Amniotic epithelial cell (primary cell): ENCODE data around the gene RHD.
"Not testable (repeated sequence)": the region's sequence is repeated elsewhere in the genome, so short reads cannot be mapped to it uniquely, and the experiment has no call there.

Source experiments
- DNase-seq: peaks from one replicate; pipeline ENCODE4 v3.0.0-alpha.2; 2010; ENCODE audit warnings: low read depth

The RHD gene

DNA sequence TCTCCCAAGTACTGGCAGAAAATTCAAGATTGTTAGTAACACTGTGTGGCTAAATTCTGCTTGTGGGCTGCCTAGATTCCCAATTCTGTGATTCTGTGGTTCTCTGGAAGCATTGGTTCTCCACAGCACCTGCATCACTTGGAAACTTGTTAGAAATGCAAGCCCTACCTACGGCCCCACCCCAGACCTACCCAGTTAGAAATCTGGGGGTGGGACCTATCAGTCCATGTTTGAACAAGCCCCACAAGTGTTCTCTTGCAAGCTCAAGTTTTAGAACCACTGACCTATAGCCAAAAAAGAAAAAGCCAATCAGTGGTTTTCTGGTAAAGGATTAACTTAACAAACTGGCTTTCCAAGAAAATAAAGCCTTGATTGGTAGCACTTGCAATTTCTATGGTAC is 35.9 kb downstream of the RHD start:
- not testable (repeated sequence) for DNase-seq

DNA sequence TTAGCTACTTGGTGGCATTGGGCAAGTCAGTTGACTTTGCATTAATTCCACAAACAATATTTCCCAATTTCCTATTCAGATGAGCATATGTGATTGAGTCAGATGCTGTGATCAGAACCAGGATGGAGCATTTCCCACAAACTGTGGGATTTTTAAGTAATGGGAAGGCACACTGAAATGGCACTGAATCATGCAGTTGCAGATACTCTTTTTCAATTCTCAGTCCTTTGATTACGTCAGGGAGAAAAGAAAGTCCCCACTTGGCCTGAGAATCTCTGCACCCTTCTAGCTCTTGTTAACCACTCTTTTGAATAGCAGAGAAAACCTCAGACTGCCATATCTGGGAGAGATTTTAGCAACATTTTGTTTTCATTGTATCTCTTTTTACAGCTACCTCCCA is 36.8 kb downstream of the RHD start:
- peak; percentile 71 for DNase-seq

DNA sequence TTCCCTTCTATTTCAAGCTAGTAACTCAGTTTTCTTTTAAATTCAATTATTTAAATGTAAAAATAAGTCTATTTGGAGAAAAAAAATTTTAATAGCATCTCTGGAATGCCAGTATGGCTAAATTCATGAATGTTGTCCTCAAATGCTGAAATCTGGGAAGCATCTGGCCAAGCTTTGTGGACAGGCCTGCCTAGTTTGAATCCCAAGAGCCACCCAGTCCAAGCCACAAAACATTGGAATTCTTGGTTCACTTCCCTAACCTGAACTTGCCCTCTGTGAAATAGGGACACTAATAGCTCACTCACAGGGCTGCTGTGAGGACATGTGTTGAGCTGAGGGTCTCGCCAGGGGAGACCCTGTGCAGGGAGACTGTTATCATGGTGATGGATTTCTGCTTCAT is 37.2 kb downstream of the RHD start:
- DNase-seq: peak; percentile 12

DNA sequence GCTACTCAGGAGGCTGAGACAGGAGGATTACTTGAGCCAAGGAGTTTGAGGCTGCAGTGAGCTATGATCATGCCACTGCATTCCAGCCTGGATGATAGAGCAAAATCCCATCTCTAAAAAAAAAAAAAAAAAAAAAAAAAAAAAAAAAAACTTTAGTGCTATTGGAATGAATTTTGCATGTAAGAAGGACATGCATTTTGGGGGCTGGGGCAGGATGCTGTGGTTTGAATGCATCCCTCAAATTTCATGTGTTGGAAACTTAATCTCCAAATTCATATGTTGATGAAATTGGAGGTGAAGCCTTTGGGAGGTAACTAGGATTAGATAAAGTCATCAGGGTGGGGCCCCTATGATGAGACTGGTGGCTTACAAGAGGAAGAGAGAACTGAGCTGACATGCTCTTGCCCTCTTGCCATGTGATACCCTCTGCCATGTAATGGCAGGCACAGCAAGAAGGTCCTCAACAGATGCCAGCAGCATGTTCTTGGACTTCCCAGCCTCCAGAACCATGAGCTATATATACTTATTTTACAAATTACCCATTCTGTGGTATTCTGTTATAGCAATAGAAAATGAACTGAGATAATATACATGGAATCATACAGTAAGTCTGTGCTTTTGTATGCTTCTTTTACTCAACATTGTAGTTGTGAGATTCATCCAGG is 40.6 kb downstream of the RHD start:
- not testable (repeated sequence) for DNase-seq

DNA sequence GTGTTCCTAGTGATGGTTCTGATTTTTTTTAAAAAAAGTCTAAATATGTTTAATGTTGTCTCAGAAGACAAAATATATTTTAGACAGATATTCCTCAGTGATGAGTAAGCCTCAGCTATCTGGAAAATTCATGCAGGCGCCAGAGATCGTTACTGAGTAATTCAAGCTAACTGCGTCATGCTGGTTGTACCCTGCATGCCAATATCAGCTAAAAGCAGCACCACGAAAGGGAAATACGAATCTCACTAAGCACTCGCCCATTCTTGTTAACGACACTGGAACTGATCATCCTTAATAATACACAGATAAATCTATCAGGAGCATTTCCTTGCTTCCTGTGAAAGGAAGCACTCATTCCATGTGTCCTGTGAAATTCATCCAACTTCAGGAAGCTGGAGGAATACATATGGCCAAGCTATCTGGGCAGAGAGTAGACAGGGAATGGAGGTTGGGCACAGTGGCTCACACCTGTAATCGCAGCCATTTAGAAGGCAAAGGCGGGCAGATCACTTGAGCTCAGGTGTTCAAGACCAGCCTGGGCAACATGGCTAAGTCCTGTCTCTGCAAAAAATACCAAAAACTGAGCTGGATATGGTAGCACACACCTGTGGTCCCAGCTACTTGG is 48.1 kb downstream of the RHD start:
- DNase-seq: peak; percentile 87

DNA sequence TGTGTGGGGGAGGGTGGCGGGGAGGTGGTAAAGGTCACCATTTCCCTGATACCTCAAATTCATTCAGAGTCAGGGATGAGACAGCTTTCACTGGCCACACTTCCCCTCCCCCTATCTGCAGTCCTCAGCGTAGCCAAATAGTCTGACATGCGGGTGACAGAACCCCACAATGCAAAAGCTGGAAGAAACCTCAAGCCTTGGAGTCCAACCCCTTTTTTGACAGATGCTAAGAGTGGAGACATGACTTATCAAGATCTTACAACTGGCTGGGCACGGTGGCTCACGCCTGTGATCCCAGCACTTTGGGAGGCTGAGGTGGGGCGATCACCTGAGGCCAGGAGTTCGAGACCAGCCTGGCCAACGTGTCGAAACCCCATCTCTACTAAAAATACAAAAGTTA is 49.8 kb downstream of the RHD start:
- DNase-seq: not testable (repeated sequence)

DNA sequence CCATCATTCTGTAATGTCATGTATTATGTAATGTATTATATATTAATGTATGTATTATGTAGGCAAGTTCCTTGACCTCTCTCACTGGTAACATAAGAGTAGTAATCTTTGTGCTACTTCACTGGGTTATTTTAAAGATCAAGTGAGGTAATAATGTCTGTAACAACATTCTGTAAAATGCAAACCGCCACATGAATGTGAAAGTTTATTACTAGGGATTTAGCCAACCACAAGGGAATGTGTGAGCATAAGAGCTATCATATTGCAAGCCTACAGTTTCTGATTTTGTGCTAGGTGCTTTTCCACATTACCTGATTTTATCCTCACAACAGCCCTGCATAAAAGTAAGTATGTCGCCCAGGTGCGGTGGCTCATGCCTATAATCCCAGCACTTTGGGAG is 52.1 kb downstream of the RHD start:
- DNase-seq: not testable (repeated sequence)

DNA sequence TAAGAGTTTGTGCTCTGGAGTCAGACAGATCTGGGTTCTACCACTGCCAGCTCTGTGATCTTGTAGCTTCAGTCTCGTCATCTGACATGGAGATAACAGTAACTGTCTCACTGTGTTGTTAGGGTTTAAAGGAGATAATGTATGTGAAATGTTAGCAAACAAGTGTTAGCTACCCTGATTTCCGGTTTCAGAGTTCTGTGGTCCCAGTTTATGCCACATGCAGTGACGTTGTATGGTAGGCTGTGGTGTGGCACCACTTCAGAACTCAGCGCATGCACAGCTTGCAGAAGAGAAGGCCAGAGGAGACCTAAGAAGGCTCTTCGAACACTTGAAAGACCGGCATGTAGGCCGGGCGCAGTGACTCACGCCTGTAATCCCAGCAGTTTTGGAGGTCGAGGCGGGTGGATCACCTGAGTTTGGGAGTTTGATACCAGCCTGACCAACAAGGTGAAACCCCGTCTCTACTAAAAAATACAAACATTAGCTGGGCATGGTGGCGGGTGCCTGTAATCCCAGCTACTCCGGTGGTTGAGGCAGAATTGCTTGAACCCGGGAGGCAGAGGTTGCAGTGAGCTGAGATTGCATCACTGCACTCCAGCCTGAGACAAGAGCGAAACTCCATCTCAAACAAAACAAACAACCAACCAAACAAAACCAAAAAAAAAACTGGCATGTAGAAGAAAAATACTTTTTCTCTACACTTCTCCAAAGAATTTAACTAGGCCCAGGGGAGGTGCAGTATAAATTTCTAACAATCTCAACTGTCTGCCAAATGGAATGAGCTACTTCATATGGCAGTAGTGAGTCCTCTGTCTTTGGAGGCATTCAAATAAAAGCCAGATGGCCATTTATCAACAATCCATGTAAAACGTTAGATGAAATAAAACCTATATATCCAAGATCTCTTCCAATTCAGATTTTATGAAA is 55.8 kb downstream of the RHD start:
- not testable (repeated sequence) for DNase-seq

DNA sequence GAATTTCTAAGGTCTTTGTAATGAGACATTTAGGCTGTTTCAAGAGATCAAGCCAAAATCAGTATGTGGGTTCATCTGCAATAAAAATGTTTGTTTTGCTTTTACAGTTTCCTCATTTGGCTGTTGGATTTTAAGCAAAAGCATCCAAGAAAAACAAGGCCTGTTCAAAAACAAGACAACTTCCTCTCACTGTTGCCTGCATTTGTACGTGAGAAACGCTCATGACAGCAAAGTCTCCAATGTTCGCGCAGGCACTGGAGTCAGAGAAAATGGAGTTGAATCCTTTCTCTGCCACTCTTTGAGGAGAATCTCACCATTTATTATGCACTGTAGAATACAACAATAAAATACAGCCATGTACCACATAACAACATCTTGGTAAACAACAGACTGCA is 56.5 kb downstream of the RHD start:
- not testable (repeated sequence) for DNase-seq

DNA sequence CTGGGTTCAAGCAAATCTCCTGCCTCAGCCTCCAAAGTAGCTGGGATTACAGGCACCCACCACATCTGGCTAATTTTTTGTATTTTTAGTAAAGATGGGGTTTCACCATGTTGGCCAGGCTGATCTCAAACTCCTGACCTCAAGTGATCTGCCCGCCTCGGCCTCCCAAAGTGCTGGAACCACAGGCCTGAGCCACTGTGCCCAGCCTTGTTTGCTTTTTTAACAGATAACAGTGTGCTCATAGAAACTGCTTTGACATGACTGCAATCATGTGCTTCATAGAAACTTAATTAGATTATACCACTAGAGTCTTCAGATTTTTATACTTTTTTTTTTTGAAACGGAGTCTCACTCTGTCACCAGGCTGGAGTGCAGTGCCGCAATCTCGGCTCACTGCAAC is 57.0 kb downstream of the RHD start:
- not testable (repeated sequence) for DNase-seq

DNA sequence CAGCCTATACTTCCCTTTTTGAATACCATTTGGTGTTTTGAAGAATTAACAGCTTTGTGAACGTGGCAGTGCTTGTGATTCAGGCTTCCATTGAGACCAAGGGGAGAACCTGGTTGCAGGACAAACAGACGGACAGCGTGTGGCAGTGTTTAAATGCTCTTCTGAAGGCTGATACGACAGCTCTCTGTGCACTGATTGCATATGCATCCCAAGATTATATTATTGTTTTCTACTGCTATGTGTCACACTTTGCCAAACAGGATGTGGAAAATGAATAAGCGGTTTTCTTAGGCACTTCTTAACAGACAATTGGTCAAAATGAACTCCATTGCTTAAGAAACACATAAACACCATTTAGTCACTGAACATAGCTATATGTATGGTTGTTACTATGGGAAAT is 57.6 kb downstream of the RHD start:
- DNase-seq: peak; percentile 78

DNA sequence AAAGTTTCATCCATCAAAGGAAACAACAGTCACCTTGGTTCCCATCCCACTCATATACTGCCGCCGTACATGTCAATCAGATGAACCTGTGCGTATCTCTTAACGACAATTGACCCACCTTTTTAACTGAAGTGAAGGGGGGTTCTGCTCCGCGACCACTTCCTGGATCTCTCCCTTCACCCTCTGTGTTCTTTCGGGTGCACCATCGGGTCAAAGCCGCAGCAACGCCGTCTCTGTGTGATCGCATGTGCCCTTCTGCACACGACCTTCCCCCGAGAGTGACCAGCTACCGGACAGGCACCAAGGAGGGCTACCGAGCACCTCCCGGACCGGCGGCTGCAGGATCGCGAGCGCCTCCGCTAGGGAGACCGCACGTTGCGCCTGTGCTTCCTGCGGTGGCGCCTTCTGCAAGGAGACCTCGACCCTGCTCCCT is 64.6 kb downstream of the RHD start:
- DNase-seq: not testable (repeated sequence)

DNA sequence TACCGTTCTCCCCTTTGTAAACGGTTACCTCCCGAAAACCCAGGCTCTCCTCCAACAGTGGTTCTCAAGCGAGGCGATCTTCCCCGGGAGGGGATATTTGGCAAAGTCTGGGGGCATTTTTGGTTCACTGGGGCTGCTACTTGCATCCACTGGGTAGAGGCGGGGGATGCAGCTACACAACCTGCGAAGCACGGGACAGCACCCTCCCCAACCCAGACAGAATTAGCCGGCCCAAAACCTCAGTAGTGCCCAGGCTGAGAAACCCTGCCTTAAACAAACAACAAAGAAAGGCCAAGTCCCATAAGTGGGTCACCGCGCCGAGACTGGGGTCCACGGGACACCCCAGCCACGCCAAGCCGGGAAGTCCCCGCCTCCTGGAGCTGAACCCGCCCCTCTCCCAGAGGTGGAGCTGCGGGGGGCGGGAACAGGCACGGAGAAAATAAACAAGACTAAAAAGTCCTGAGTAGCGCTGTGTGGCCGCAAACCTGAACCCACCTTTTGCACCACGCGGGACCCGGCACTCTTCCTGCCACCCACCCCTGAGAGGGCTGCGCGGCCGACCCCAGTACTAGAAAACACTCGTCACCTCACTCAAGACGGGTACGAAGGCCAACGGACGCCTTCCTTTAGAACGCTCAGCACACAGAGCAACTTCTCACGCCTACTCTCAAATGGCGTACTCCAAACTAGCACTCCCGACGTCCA is 65.3 kb downstream of the RHD start:
- DNase-seq: not testable (repeated sequence)

DNA sequence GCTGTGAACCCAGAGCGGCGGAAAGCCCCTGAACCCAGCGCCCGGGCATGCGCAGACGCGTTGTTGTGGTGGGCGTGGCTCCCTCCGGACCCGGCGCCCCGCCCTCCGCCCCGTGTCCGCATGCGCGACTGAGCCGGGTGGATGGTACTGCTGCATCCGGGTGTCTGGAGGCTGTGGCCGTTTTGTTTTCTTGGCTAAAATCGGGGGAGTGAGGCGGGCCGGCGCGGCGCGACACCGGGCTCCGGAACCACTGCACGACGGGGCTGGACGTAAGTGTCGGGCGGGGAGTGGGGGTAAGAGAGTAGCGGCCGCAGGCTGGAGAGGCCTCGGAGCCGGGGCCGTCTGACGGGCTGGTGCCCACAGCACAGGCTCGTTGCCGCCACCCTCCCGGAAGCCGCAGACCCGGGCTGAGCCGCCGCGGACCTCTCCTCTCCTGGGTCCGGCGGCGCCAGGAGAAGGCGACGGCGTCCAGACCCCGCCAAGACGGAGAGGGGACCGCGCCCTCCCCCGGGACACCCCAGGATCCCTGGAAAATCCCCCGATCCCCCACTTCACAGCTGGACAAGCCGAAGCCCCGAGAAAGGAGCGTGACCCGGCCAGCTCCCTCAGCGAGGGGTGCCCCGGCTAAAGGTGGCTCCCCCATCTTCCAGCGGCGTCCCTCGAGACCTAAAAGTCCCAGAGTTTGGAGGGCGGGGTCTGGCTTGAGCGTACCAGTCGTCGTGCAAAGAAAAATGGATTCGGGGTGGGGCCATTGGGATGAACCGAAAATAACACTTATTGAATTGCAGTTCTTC is 66.1 kb downstream of the RHD start, which contains the start of gene TMEM50A:
TSS of gene TMEM50A (plus strand) at position 147 of the 794 bp plus-strand sequence. CDS start 2,153 bp downstream, outside the sequence.
- peak; percentile 76 for DNase-seq

DNA sequence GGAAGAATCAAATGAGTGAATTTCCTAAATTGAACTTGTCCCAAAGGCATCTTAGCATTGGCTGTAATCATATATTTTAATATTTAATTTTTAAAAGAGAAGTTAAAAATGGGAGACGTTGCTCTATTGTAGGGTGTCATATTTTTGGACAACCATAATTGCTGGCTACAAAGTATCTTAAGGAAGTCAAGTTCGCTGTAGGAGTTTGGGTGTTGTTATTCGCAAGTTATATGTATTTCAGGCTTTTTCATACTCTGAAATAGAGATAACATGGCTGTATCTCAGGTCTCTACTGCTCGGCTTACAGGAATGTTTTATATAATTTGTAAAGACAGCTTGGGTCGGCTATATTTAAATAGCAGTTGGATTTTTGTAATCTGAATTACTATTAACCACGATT is 66.7 kb downstream of the RHD start:
- no peak for DNase-seq

DNA sequence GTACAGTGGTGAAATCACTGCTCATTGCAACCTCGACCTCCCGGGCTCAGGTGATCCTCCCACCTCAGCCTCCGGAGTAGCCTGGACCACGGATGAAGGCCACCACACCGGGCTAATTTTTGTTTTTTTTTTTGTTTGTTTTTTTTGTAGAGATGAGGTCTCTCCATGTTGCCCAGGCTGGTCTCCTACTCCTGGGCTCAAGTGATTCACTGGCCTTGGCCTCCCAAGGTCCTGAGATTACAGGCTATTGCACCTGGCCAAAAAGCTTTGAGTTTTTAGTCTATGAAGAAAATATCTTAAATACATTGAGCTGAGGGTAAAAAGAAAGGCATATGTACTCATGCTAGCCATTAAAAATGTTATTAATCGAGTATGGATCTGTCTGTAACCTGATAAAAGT is 69.4 kb downstream of the RHD start:
- no peak for DNase-seq

DNA sequence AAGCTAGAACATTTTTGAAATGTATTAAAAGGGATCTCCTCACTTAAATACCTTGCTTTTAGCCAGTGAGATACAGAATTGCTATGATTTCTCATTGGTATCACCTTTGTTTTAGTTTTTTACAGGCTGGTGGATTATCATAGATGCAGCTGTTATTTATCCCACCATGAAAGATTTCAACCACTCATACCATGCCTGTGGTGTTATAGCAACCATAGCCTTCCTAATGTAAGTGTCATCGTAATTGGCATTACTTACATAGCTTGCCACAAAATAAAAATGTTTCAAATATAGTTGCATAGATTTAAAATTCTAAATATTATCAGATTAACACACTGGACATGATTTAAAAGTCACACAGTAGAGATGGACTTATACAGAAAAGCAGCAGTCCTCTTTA is 70.5 kb downstream of the RHD start:
- no peak for DNase-seq

DNA sequence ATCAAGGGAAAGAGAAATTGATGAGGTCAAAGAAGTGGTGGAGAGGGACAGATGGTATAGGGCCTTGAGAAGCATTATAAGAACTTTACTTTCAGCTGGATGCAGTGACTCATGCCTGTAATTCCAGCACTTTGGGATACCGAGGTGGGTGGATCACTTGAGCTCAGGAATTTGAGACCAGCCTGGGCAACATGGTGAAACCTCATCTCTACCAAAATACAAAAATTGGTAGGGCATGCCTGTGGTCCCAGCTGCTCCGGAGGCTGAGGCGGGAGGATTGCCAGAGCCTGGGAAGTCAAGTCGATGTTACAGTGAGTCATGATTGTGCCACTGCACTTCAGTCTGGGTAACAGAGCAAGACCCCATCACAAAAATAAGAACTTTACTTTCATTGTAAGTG is 71.6 kb downstream of the RHD start:
- peak; percentile 64 for DNase-seq

DNA sequence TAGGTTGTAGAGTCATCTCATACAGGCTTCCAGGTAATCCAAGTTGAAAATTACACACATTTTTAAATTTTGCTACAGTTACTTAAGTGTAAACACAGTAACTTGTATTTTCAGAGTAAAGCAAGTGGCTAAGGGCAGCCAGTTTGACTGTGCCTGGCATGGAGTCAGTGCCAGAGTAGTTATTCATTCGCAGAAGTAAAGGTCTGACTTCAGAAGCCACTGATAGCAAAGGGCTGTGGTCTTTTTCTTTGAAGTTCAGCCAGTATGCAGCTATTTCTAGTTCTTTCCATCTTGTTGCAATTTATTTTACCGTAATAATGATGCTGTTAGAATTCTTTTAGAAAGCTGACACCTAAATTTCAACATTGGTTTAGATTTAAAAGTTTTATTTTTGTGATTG is 75.2 kb downstream of the RHD start:
- no peak for DNase-seq

DNA sequence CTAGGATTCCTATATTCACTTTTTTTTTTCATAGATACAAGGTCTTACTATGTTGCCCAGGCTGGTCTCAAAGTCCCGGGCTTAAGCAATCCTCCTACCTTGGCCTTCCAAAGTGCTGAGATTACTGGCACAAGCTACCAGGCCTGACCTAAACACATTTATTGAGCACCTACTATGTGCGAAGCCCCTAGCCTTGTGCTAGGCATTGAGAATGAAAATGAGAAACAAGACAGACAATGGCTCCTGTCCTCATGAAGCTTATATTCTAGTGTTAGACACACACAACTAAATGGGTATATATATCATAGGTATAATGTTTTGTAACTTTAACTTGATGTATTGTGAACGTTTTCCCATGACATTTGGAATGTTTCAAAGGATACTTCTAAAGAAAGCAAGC is 77.3 kb downstream of the RHD start:
- DNase-seq: no peak

DNA sequence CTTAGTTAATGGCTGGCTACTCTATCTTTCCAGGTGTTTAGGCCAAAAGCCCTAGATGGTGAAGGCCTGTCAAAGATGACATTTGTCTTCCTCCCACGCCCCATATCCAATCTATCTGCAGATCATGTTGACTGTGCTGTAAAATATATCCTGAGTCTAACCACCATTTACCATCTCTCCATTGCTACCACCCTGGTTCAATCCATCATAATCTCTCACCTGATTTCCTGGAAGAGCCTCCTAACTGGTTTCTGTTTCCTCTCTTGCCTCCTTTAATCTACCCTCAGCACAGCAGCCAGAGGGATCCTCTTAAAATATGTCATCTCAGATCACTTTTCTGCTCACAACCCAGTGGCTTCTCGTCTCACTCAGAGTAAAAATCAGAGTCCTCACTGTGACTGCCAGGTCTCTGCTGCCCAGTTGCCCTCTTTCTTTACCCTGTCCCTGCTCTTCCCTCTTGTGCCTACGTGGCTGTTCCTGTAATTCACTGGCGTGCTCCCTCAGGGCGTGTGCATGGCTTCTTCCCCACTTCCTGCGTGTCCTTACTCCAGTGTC is 83.6 kb downstream of the RHD start:
- DNase-seq: no peak
